Heart left ventricle (tissue), 13 donors: Measurements from ENCODE around the gene C2orf49.

Source experiments
- POLR2A ChIP-seq, 2 donors: fragments of 450-650 bp; IDR thresholded peaks; one replicate each; pipeline ENCODE4 v1.6.1; 2017; ENCODE audit warnings: antibody characterized with exemption in 2 of 2, mild to moderate bottlenecking in 2 of 2, moderate library complexity in 2 of 2
- TF ChIP-seq, protein P1 (sequence below), 12 donors: fragments of 200-600 bp; sonication (generic) in 4 of 12; IDR thresholded peaks; one replicate each; pipeline versions ENCODE4 v1.5.0 to v1.8.0; 2018 to 2022; ENCODE audit warnings: antibody characterized with exemption in 12 of 12, mild to moderate bottlenecking in 5 of 12
- donor health status: ischemic (EF 13 %, LVEDD 7.1; RV severe dilation, severe dysfunction).
- donor health status: DM: no; HTN: yes; CAD: no.
- donor health status: DM: no; HTN: no; CAD: no.
- donor health status: ischemic (EF 25% LVEDD 6.9; RV normal size, moderate dysfunction).
- donor health status: ischemic (EF 25% LVEDD 5.7; RV mildly dilated, moderate dysfunction).
- donor health status: ischemic (EF 35%, LVEDD 5.7; RV mildly dilated, moderate dysfunction).
- donor health status: nonischemic (EF 11% LVEDD 7.7; RV severe dilation, severe dysfunction).
- donor health status: DM: yes; HTN: yes; CAD: no.
- donor health status: PGD.
- donor health status: ischemic (EF 29% LVEDD 5.4; RV normal size, mild dysfunction).
- donor health status: nonischemic (EF 23%, LVEDD 6.1; RV moderate dilation, normal function).

DNA sequence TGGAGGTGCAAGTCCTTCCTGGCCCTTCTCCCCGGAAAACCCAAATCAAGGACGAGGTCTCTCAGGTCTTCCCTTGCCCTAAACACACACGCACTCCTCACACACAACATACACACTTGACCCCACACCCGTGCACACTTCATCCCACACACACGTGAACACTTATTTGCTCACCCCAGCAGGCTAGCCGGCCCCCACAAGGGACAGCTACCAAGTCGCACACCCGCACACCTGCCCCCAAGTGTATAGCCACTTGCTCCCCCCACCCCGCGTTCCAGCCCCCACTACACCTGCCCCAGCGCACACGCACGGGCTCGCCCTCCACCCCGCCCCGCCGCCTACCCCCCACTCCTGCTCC, 8.2 kb upstream of the C2orf49 start:
- TF ChIP-seq, protein P1, sequence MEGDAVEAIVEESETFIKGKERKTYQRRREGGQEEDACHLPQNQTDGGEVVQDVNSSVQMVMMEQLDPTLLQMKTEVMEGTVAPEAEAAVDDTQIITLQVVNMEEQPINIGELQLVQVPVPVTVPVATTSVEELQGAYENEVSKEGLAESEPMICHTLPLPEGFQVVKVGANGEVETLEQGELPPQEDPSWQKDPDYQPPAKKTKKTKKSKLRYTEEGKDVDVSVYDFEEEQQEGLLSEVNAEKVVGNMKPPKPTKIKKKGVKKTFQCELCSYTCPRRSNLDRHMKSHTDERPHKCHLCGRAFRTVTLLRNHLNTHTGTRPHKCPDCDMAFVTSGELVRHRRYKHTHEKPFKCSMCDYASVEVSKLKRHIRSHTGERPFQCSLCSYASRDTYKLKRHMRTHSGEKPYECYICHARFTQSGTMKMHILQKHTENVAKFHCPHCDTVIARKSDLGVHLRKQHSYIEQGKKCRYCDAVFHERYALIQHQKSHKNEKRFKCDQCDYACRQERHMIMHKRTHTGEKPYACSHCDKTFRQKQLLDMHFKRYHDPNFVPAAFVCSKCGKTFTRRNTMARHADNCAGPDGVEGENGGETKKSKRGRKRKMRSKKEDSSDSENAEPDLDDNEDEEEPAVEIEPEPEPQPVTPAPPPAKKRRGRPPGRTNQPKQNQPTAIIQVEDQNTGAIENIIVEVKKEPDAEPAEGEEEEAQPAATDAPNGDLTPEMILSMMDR (IDR thresholded peaks at IDR 0.05): no peak
- TF ChIP-seq POLR2A (IDR thresholded peaks at IDR 0.05): no peak
